ENCODE data around the gene RREB1. TPM values are rescaled to one million over a fixed set of nuclear protein-coding genes. Genes with fewer than 3 reads are reported as not detected.

RREB1 gene
- total RNA-seq, 1 donor from 2014 or later: 43.3 TPM

GRCh38 chr6:7189101-7189758 is 81.5 kb downstream of the RREB1 start:
- DNase-seq (ENCODE audit: low spot score) (no peak), ATAC-seq (peak; percentile 19)

GRCh38 chr6:7190791-7191190 is 83.0 kb downstream of the RREB1 start:
- DNase-seq (ENCODE audit: low spot score) (no peak), ATAC-seq (no peak)

- DNase-seq (ENCODE audit: low spot score): no peak
- ATAC-seq: no peak
Measured at GRCh38 chr6:7193122-7193521, 85.4 kb downstream of the RREB1 start.

- no peak for DNase-seq (ENCODE audit: low spot score)
- ATAC-seq: peak; percentile 36
Measured at GRCh38 chr6:7194657-7195056, 86.9 kb downstream of the RREB1 start.

GRCh38 chr6:7195339-7196018 is 87.7 kb downstream of the RREB1 start:
- peak; percentile 71 for ATAC-seq
- no peak for DNase-seq (ENCODE audit: low spot score)

- no peak for DNase-seq (ENCODE audit: low spot score)
- peak; percentile 67 for ATAC-seq
Measured at GRCh38 chr6:7196019-7196402, 88.2 kb downstream of the RREB1 start.

GRCh38 chr6:7196685-7197283 is 89.0 kb downstream of the RREB1 start:
- no peak for DNase-seq (ENCODE audit: low spot score)
- ATAC-seq: no peak

- ATAC-seq: no peak
- no peak for DNase-seq (ENCODE audit: low spot score)
Measured at GRCh38 chr6:7197747-7198146, 90.0 kb downstream of the RREB1 start.

GRCh38 chr6:7198833-7199800 is 91.4 kb downstream of the RREB1 start:
- DNase-seq (ENCODE audit: low spot score): no peak
- ATAC-seq: no peak

- DNase-seq (ENCODE audit: low spot score) (peak; percentile 89), ATAC-seq (peak; percentile 86)
Measured at GRCh38 chr6:7200598-7201443, 93.1 kb downstream of the RREB1 start.

- DNase-seq (ENCODE audit: low spot score) (no peak), ATAC-seq (peak; percentile 28)
Measured at GRCh38 chr6:7201444-7201731, 93.6 kb downstream of the RREB1 start.

- ATAC-seq: peak; percentile 3
Measured at GRCh38 chr6:7201732-7202541, 94.2 kb downstream of the RREB1 start.

GRCh38 chr6:7202950-7203349 is 95.2 kb downstream of the RREB1 start:
- no peak for ATAC-seq
- no peak for DNase-seq (ENCODE audit: low spot score)

More at GRCh38 chr6:7201732-7202541, 94.2 kb downstream of the RREB1 start:
- DNase-seq (ENCODE audit: low spot score): no peak

GRCh38 chr6:7203939-7204338 is 96.2 kb downstream of the RREB1 start:
- ATAC-seq (no peak), DNase-seq (ENCODE audit: low spot score) (no peak)

GRCh38 chr6:7204726-7205125 is 97.0 kb downstream of the RREB1 start:
- DNase-seq (ENCODE audit: low spot score) (no peak), ATAC-seq (no peak)

- ATAC-seq: no peak
- DNase-seq (ENCODE audit: low spot score): no peak
Measured at GRCh38 chr6:7207720-7208119, 100.0 kb downstream of the RREB1 start.

- DNase-seq (ENCODE audit: low spot score) (no peak), ATAC-seq (no peak)
Measured at GRCh38 chr6:7213416-7213815, 105.7 kb downstream of the RREB1 start.

- ATAC-seq (no peak), DNase-seq (ENCODE audit: low spot score) (no peak)
Measured at GRCh38 chr6:7214468-7214867, 106.7 kb downstream of the RREB1 start.

GRCh38 chr6:7215131-7215530 is 107.4 kb downstream of the RREB1 start:
- DNase-seq (ENCODE audit: low spot score): no peak
- ATAC-seq: peak; percentile 3

Data from left lobe of liver (tissue), 2 donors.